Ovary (tissue), 9 donors: ENCODE results near the gene RSBN1. TPM values are rescaled to one million over a fixed set of nuclear protein-coding genes. Genes with fewer than 3 reads are reported as not detected.

ENCODE experiments used
- DNase-seq, 5 donors: peaks; one replicate each; pipeline ENCODE4 v3.0.0-alpha.2; 2019 to 2020
- H3K27ac ChIP-seq, 2 donors: fragments of 200-600 bp; one replicate each; pipeline versions ENCODE4 v1.5.1 to v1.8.0; 2019 to 2022
- H3K27me3 ChIP-seq: fragments of 200-600 bp; one replicate; pipeline ENCODE4 v1.8.0; 2022
- H3K36me3 ChIP-seq: fragments of 200-600 bp; sonication (generic); one replicate; pipeline ENCODE4 v1.5.1; 2019
- H3K4me1 ChIP-seq: one replicate; pipeline ENCODE4 v1.8.1; 2013; ENCODE audit warnings: mild to moderate bottlenecking, moderate library complexity; ENCODE audit not compliant: insufficient read depth
- H3K4me3 ChIP-seq: fragments of 200-600 bp; sonication (generic); one replicate; pipeline ENCODE4 v1.5.1; 2017
- H3K9me3 ChIP-seq, 2 donors: fragments of 200-600 bp in 1 of 2; sonication (generic) in 1 of 2; one replicate each; pipeline versions ENCODE4 v1.5.1 to v1.8.1; 2013 to 2019; ENCODE audit warnings: mild to moderate bottlenecking in 1 of 2, moderate library complexity in 1 of 2
- EP300 ChIP-seq: sonication (generic); formaldehyde crosslinking; IDR thresholded peaks from one replicate; pipeline ENCODE4 v1.6.1; 2017; ENCODE audit warnings: antibody characterized with exemption
- POLR2A ChIP-seq: fragments of 450-650 bp; IDR thresholded peaks from one replicate; pipeline ENCODE4 v1.6.1; 2017; ENCODE audit warnings: antibody characterized with exemption, mild to moderate bottlenecking, moderate library complexity
- WGBS, 3 donors: extraction: QIAGEN DNeasy Blood & Tissue Kit in 1 of 3; methylation state at CpG; one replicate each; pipeline versions ENCODE4 v1.1.5 to v1.1.7; 2013 to 2017; 5-methylcytosine and 5-hydroxymethylcytosine counted together
- intact Hi-C, 4 donors: fragments of 100-400 bp; cut with DNase I; formaldehyde crosslinking; loops; one replicate each; pipeline versions ENCODE4 v1.11.0 to v1.15.1; 2022 to 2023
- polyA plus RNA-seq, 2 donors: library from polyadenylated mRNA; stranded (reverse); fragments of 200-250 nt in 1 of 2; fragments of 350-450 nt in 1 of 2; fragmentation: Illumina TruSeq in 1 of 2; extraction: RNeasy Lipid Tissue Mini Kit (QIAGEN cat#74804) in 1 of 2; gene quantifications; one replicate each; pipeline ENCODE4 v1.2.3, GENCODE V29; 2013 to 2014
- total RNA-seq, 7 donors: library from RNA; depleted of rRNA in 2 of 7; stranded (reverse); fragments of >200 nt in 2 of 7; fragmentation: NEBNext Ultra II Directional in 3 of 7; extraction: Animal tissue kit (Norgen Biotek cat#: 25700) in 3 of 7; gene quantifications; one replicate each; pipeline versions ENCODE4 v1.1.0 to v1.2.4, GENCODE V29; 2016 to 2023
- TF ChIP-seq, protein P1 (sequence below), 3 donors: fragments of 450-650 bp in 2 of 3; fragments of 200-600 bp in 1 of 3; IDR thresholded peaks; one replicate each; pipeline versions ENCODE4 v1.5.1 to v1.8.0; 2016 to 2022; ENCODE audit warnings: antibody characterized with exemption in 3 of 3, mild to moderate bottlenecking in 1 of 3
- donor health status: DM: no; HTN: no; CAD: no; lungs with moderate emphysema.
- donor health status: DM: no; HTN: no; CAD: no.
- donor health status: Bipolar disorder and iron deficiency.
- donor health status: DM: yes; HTN: yes; CAD: no.
- donor health status: DM: no; HTN: no; CAD: no.
- donor health status: DM: yes; HTN: yes; CAD: no.

The RSBN1 gene
- total and polyA plus RNA-seq, 9 donors, result 10.5 to 36.1 (median 29.7) TPM

DNA sequence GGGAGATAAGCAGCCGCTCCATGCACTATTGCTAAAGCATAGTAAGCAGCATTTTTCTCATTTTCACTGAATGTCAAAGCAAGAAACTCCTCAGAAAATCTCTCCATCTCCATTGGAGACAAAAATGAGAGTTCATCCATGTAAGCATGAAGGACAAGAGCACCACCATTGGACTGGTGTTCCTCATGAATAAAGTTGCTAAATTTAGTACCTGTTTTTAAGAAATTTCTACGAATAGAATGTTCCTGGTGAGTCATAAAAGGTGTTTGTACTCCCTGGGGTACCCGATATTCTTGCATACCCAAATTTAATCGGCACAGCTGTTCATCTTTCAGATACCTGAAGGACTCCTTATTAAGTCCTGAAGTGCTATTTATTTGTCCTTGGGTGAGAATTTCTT is 14.8 kb downstream of the RSBN1 start:
- H3K36me3 ChIP-seq, result no peaks in the 10 kb centered on the region
- intact Hi-C loops, result no loop called here
- DNase-seq, result no peak
- WGBS, 3 donors, result 80 to 85% (median 81%) methylated on average over 4 of the region's 4 CpGs
- H3K9me3 ChIP-seq, result no peaks in the 10 kb centered on the region
- no peak overlapping the region for H3K4me3 ChIP-seq
- H3K27ac ChIP-seq, result no peak overlapping the region
- no peak for TF ChIP-seq EP300
- TF ChIP-seq, protein P1, sequence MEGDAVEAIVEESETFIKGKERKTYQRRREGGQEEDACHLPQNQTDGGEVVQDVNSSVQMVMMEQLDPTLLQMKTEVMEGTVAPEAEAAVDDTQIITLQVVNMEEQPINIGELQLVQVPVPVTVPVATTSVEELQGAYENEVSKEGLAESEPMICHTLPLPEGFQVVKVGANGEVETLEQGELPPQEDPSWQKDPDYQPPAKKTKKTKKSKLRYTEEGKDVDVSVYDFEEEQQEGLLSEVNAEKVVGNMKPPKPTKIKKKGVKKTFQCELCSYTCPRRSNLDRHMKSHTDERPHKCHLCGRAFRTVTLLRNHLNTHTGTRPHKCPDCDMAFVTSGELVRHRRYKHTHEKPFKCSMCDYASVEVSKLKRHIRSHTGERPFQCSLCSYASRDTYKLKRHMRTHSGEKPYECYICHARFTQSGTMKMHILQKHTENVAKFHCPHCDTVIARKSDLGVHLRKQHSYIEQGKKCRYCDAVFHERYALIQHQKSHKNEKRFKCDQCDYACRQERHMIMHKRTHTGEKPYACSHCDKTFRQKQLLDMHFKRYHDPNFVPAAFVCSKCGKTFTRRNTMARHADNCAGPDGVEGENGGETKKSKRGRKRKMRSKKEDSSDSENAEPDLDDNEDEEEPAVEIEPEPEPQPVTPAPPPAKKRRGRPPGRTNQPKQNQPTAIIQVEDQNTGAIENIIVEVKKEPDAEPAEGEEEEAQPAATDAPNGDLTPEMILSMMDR (IDR thresholded peaks at IDR 0.05), result no peak
- TF ChIP-seq POLR2A, result no peak
- no peaks in the 10 kb centered on the region for H3K27me3 ChIP-seq
- H3K4me1 ChIP-seq, result peaks cover 4% of the 10 kb centered on the region

DNA sequence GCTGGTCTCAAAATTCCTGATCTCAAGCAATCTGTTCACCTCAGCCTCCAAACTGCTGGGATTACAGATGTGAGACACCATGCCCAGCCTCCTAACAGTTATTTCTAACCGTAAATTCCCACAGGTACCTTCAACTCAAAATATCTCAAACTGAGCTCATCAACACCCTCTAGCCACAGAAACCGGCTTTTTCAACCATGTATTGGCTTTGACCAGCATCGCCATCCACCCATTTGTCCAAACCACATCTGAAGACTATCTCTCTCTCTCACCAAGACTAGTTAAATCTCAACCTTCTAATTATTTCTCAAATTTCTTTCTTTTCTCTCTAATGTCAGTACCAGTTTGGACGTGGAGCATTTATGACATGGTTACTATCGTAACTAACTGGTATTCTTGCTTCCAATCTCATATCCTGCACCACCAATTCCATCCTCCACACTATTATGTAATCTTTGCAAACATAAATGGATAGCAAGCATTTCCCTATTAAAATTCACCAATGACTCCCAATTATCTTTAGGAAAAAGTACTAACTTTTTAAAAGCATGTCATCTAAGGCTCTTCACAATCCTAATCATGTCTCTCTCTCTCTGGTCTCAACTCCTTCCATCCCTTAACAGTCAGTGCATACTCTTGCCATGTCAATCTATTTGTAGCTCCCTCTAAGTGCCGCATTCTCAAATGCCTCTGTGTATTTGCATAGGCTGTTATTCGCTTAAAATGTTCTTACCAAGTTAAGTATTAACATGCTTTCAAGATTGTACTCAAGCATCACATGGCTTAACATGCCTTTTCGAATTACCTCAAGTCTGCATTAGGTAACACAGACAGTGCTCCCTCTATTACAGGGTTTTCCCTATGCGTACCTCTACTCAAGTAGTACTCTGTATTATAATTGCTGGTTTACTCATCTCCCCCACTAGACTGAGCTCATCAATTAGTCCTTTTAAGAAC is 18.1 kb downstream of the RSBN1 start:
- no peak for DNase-seq
- H3K9me3 ChIP-seq, result no peaks in the 10 kb centered on the region
- H3K4me3 ChIP-seq, result no peak overlapping the region
- no peaks in the 10 kb centered on the region for H3K36me3 ChIP-seq
- H3K4me1 ChIP-seq, result peaks cover 1% of the 10 kb centered on the region
- no peaks in the 10 kb centered on the region for H3K27me3 ChIP-seq
- TF ChIP-seq EP300 (no peak), POLR2A (no peak)
- TF ChIP-seq, protein P1 (IDR thresholded peaks at IDR 0.05), result no peak
- 97 to 98% (median 97%) methylated on average over 9 of the region's 9 CpGs for WGBS, 3 donors
- intact Hi-C loops, result no loop called here
- no peak overlapping the region for H3K27ac ChIP-seq

DNA sequence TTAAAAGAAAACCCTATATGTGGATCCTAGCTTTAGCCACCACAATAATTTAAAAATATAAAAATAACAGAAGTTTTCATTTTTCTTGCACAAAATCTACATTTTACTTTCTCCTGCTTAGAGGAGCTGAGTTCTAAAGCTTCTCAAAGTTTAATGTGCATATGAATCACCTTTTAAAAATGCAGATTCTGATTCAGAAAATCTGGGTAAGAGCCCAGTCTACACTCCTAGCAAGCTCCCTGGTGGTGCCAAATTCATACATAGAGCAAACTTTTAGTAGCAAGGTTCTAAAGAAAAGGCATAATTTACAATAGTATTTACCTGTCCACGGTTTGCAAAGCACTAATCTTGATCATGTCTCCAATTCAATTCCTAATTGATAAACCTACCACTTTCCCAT is 19.3 kb downstream of the RSBN1 start:
- 84 to 91% (median 85%) methylated on average over 1 of the region's 1 CpG for WGBS, 3 donors
- H3K27me3 ChIP-seq, result no peaks in the 10 kb centered on the region
- no peaks in the 10 kb centered on the region for H3K36me3 ChIP-seq

DNA sequence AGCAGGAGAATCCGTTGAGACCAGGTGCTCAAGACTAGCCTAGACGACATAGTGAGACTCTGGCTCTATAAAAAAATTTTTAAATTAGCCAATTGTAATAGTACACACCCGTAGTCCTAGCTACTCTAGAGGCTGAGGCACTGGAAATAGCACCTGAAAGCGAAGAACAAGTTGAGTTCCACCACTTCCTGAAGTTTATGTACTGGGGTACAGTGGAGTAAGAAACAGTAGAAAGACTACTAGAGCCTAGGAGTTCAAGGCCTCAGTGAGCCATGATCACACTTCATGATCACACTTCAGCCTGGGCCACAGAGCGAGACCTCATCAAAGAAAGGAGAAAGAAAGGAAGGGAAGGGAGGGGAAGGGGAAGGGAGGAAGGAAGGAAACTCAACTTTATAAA is 19.8 kb downstream of the RSBN1 start:
- no peaks in the 10 kb centered on the region for H3K36me3 ChIP-seq
- intact Hi-C loops, result no loop called here
- no peak overlapping the region for H3K27ac ChIP-seq
- no peaks in the 10 kb centered on the region for H3K9me3 ChIP-seq
- 90 to 97% (median 93%) methylated on average over 5 of the region's 5 CpGs for WGBS, 3 donors
- H3K4me3 ChIP-seq, result no peak overlapping the region
- no peaks in the 10 kb centered on the region for H3K27me3 ChIP-seq
- TF ChIP-seq EP300 (no peak), POLR2A (no peak)
- TF ChIP-seq, protein P1 (IDR thresholded peaks at IDR 0.05), result no peak
- H3K4me1 ChIP-seq, result peaks cover 1% of the 10 kb centered on the region
- DNase-seq, result no peak

More for the DNA sequence above, 19.3 kb downstream of the RSBN1 start:
- no peak for DNase-seq
- intact Hi-C loops, result no loop called here
- H3K9me3 ChIP-seq, result no peaks in the 10 kb centered on the region
- no peak overlapping the region for H3K27ac ChIP-seq
- TF ChIP-seq POLR2A (no peak), EP300 (no peak)
- TF ChIP-seq, protein P1 (IDR thresholded peaks at IDR 0.05), result no peak
- peaks cover 1% of the 10 kb centered on the region for H3K4me1 ChIP-seq
- no peak overlapping the region for H3K4me3 ChIP-seq
